Measurements from ENCODE around the gene OSBP.

Gene OSBP

DNA sequence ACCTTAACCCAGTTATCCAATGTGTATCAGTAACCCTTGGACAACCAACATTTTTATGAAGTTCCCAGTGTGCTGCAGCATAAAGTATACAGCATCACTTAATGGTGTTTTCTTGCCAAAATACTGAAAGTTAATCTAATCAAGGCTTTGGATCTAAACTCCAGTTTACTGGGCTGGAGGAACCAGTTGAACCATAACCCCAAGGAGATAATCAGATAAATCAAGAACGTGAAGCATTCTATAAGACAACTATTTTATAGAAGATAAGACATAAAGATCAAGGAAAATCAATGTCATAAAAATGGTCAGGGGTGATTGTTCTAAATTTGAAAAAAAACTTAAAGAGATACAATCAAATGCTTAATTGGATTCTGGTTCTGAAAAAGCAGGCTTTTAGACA lies 2.3 kb upstream of the OSBP start:
- no peak for DNase-seq (ENCODE audit: low read depth in 2 of 2)
- TF ChIP-seq, protein P1, sequence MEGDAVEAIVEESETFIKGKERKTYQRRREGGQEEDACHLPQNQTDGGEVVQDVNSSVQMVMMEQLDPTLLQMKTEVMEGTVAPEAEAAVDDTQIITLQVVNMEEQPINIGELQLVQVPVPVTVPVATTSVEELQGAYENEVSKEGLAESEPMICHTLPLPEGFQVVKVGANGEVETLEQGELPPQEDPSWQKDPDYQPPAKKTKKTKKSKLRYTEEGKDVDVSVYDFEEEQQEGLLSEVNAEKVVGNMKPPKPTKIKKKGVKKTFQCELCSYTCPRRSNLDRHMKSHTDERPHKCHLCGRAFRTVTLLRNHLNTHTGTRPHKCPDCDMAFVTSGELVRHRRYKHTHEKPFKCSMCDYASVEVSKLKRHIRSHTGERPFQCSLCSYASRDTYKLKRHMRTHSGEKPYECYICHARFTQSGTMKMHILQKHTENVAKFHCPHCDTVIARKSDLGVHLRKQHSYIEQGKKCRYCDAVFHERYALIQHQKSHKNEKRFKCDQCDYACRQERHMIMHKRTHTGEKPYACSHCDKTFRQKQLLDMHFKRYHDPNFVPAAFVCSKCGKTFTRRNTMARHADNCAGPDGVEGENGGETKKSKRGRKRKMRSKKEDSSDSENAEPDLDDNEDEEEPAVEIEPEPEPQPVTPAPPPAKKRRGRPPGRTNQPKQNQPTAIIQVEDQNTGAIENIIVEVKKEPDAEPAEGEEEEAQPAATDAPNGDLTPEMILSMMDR (IDR thresholded peaks at IDR 0.05; ENCODE audit: low read depth, low read length): no peak
- no peak overlapping the region for H3K4me3 ChIP-seq (replicated peaks in 1 of 2; ENCODE audit: low read depth in 2 of 2, low read length in 2 of 2)

DNA sequence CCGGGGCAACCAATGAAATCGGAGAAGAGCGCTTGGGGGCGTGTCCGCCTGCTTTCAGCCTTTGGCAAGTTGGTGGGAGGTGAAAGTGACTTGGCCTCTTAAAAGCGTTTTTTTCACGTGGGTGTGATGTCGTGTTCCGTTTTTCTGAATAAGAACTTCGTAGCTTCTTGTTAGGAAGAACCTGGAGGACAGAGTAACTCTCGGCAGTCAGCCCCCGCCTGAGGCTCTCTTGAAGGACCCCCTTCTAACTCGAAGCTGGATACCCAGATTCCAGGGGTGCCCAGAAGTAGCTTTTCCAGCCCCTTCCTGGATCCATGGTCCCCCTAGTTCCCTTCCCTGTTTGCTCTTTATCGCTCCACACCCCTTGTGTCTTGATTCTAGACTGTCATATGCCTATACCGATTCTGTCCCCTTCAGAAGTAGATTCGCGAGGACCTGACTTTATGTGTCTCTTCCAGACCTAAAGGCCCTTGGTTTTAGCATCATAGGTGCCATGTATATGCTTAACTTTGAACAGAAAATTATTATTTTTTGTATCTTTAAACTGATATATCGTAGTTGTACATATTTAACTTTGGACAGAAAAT lies 915 bp upstream of the OSBP start:
- DNase-seq (ENCODE audit: low read depth in 2 of 2): no peak
- TF ChIP-seq, protein P1 (IDR thresholded peaks at IDR 0.05; ENCODE audit: low read depth, low read length): no peak

DNA sequence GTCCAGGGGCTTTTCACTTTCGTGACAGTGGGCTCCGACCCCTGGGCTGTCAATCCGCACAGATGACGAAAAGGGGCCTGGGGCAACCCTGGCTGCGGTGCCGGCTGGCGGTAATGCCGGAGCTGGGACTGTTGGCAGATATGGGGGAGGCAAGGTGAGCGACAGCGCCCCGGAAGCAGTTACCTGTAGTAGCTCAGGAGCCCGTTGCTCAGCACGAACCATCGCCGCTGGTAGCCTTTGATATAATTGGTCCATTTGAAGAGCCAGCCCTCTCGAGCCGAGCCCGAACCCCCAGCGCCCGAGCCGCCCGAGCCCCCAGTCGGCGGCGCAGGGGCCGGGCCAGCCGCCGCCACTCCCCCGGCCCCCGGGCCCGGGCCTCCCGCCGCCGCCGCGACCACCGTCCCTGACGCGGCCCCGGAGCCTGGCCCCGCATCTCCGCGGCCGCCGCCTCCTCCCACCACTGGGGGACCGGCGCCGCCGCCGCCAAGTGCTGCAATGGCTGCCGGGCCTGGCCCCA lies 396 bp downstream of the OSBP start:
- H3K4me3 ChIP-seq (replicated peaks in 1 of 2; ENCODE audit: low read depth in 2 of 2, low read length in 2 of 2): peak overlapping the region; percentile 86 to 90
- DNase-seq (ENCODE audit: low read depth in 2 of 2): peak in 1 of 2 donors; percentile 11
- TF ChIP-seq, protein P1 (IDR thresholded peaks at IDR 0.05; ENCODE audit: low read depth, low read length): no peak

More for the DNA sequence above, 915 bp upstream of the OSBP start:
- peak overlapping the region; percentile 19 to 54 for H3K4me3 ChIP-seq (replicated peaks in 1 of 2; ENCODE audit: low read depth in 2 of 2, low read length in 2 of 2)

DNA sequence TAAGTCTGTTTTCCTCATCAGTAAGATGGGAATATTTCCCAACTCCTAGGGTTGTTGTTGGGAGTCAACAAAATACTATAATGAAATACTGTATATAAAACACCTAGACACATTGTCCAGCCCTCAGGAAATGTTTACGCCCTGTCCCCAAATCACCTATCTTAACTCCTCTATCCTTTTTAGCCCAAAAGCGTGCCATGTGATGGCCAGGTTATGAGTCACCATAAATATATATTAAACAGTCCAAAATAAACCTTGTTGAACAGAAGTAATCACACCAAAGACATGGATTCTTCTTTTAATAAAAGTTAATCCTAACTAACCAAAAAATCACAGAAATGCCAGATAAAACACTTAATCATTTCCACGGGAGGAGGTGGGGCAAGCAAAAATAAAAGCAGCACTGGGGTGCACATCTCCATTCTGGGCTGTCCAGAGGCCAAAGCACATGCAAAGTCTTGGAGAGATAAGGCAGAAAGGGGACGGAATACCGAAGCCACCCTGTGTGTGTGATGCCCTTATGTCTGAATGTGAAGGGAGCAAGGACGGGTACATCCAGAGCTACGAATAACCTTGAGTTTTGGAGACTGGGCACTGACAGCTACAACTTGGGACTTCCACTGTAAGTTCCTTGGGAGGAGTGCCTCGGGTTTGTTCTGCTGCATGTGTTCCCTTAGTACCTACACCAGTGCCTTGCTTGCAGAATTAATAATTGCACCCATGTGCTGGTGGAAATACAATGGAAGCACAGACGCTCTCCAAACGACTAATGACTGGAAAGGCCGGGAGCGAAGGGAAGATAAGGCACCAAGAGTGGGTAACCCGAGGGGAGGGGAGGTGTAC lies 1.1 kb downstream of the OSBP start:
- DNase-seq (ENCODE audit: low read depth in 2 of 2): peak; percentile 20 to 21

DNA sequence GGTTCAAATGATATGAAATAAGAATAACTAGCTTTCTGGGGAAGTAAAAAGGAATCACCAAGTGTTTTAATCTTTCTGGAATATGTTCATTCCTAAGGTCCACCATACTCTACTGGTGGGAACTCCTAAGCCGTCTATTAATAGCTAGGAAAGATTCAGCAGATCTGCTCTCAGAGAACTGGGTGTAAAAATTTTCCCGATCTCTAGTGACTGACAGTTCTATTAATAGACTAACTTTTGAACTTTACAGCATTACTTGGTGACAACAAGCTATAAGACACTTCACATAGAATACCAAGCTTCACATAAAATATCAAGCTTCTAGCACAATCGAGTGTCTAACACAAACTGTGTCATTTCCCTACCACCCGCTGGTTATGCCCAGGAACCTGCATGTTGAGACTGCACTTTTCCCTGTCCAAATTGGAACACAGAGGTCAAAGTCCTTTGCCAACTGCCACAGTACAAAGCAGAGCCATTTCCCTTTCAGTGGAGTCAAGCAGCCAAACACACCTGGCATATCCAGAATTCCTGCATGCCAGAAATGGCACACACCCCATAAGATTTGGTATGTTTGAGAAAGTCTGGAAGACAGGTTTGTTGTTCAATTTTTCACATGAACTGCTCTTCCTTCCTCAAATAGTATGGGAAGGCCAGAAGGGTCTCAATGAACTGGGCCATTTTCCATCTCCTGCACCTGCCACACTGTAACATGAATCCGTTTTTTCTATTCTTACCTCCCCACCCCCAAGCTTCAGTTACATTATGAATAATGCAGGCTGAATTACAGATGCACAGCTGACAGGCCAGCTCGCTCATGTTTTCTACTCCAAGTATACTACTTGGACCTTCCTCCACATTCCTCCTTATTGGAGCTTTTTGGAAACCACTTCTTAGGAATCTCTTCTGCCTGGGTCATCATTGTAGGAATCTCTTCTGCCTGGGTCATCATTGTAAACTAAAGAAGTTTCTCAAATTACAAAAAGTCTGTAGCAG lies 3.7 kb downstream of the OSBP start:
- H3K4me3 ChIP-seq (replicated peaks in 1 of 2; ENCODE audit: low read depth in 2 of 2, low read length in 2 of 2): no peak overlapping the region
- DNase-seq (ENCODE audit: low read depth in 2 of 2): peak in 1 of 2 donors; percentile 8
- TF ChIP-seq, protein P1 (IDR thresholded peaks at IDR 0.05; ENCODE audit: low read depth, low read length): no peak

More for the DNA sequence above, 1.1 kb downstream of the OSBP start:
- peak overlapping the region; percentile 86 to 90 for H3K4me3 ChIP-seq (replicated peaks in 1 of 2; ENCODE audit: low read depth in 2 of 2, low read length in 2 of 2)
- TF ChIP-seq, protein P1 (IDR thresholded peaks at IDR 0.05; ENCODE audit: low read depth, low read length): no peak

DNA sequence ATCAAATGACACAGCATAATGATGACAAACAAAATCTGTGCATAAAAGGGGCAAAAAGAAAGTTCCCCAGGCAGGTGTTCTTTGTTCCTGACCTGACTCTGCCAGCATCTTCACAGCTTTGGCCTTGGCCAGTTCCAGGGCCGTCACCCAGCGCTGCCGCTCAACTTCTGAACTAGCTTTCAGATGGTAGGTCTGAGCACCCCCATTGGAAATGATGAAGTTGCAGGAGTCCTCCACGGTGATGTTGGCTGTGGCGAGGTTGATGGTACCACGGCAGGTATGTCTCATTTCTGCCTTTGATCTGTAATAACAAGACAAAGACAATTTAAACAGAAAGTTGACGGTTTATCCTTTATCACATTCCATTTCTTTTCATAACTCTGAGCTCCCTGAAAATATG lies 5.3 kb downstream of the OSBP start:
- H3K4me3 ChIP-seq (replicated peaks in 1 of 2; ENCODE audit: low read depth in 2 of 2, low read length in 2 of 2): no peak overlapping the region
- no peak for DNase-seq (ENCODE audit: low read depth in 2 of 2)

More for the DNA sequence above, 5.3 kb downstream of the OSBP start:
- TF ChIP-seq, protein P1 (IDR thresholded peaks at IDR 0.05; ENCODE audit: low read depth, low read length): no peak

All from cardiac fibroblast (primary cell).